RWPE2 (cell line): Measurements from ENCODE around the gene NLRC5.

ENCODE experiments used
- ATAC-seq: fragments of 200-7000 bp; cut with Tn5 transposase; 3 replicates; pipeline ENCODE4 v1.9.1; 2021; ENCODE audit warnings: low read depth
- DNase-seq: peaks from one replicate; pipeline ENCODE4 v3.0.0-alpha.2; 2020; ENCODE audit warnings: low spot score
- H3K27ac ChIP-seq: fragments of 450-650 bp; 2 replicates; pipeline ENCODE4 v1.5.1; 2017; ENCODE audit warnings: mild to moderate bottlenecking; ENCODE audit not compliant: poor library complexity, severe bottlenecking
- H3K27me3 ChIP-seq: fragments of 250-450 bp; sonication (Bioruptor Pico); 2 replicates; pipeline ENCODE4 v1.5.1; 2021; ENCODE audit warnings: mild to moderate bottlenecking, moderate library complexity; ENCODE audit not compliant: insufficient read depth, poor library complexity, severe bottlenecking
- H3K36me3 ChIP-seq: fragments of 250-450 bp; sonication (Bioruptor Pico); 2 replicates; pipeline ENCODE4 v1.5.1; 2020; ENCODE audit warnings: low read depth, mild to moderate bottlenecking, moderate library complexity
- H3K4me1 ChIP-seq: fragments of 250-450 bp; sonication (Bioruptor Pico); 2 replicates; pipeline ENCODE4 v1.5.1; 2021; ENCODE audit warnings: mild to moderate bottlenecking, moderate library complexity; ENCODE audit not compliant: insufficient read depth, poor library complexity, severe bottlenecking
- H3K4me3 ChIP-seq: fragments of 250-450 bp; sonication (Bioruptor Pico); 2 replicates; pipeline ENCODE4 v1.5.1; 2021; ENCODE audit warnings: mild to moderate bottlenecking, moderate library complexity; ENCODE audit not compliant: severe bottlenecking
- H3K9me3 ChIP-seq: fragments of 250-450 bp; sonication (Bioruptor Pico); 2 replicates; pipeline ENCODE4 v1.5.1; 2021; ENCODE audit warnings: mild to moderate bottlenecking, moderate library complexity; ENCODE audit not compliant: severe bottlenecking
- CTCF ChIP-seq: fragments of 450-650 bp; IDR thresholded peaks from one replicate; pipeline ENCODE4 v1.5.1; 2017; ENCODE audit warnings: mild to moderate bottlenecking, moderate library complexity; ENCODE audit not compliant: poor library complexity, severe bottlenecking

NLRC5 gene

GRCh38 chr16:57031156-57031555 lies 41.8 kb downstream of the NLRC5 start:
- Histone ChIP-seq H3K36me3 (no peaks in the 10 kb centered on the region), H3K4me1 (peaks cover 9% of the 10 kb centered on the region), H3K27ac (no peak overlapping the region), H3K4me3 (no peak overlapping the region), H3K27me3 (no peaks in the 10 kb centered on the region), H3K9me3 (no peaks in the 10 kb centered on the region)
- DNase-seq (no peak), ATAC-seq (no peak)
- no peak for TF ChIP-seq CTCF

GRCh38 chr16:57032346-57032745 lies 43.0 kb downstream of the NLRC5 start:
- no peak for TF ChIP-seq CTCF
- no peak for DNase-seq

GRCh38 chr16:57032931-57033330 lies 43.6 kb downstream of the NLRC5 start:
- no peak overlapping the region for H3K27ac ChIP-seq
- ATAC-seq (no peak), DNase-seq (no peak)
- H3K36me3 ChIP-seq, result no peaks in the 10 kb centered on the region
- H3K4me1 ChIP-seq, result peaks cover 9% of the 10 kb centered on the region
- no peak overlapping the region for H3K4me3 ChIP-seq
- H3K27me3 ChIP-seq, result no peaks in the 10 kb centered on the region
- TF ChIP-seq CTCF, result no peak
- no peaks in the 10 kb centered on the region for H3K9me3 ChIP-seq

More at GRCh38 chr16:57032346-57032745, 43.0 kb downstream of the NLRC5 start:
- no peak for ATAC-seq
- no peak overlapping the region for H3K27ac ChIP-seq
- H3K4me1 ChIP-seq, result peaks cover 9% of the 10 kb centered on the region
- no peaks in the 10 kb centered on the region for H3K36me3 ChIP-seq
- H3K4me3 ChIP-seq, result no peak overlapping the region
- H3K9me3 ChIP-seq, result no peaks in the 10 kb centered on the region
- H3K27me3 ChIP-seq, result no peaks in the 10 kb centered on the region

GRCh38 chr16:57036315-57036714 lies 47.0 kb downstream of the NLRC5 start:
- peaks cover 4% of the 10 kb centered on the region for H3K9me3 ChIP-seq
- peaks cover under 1% of the 10 kb centered on the region for H3K4me1 ChIP-seq
- no peaks in the 10 kb centered on the region for H3K36me3 ChIP-seq

More at GRCh38 chr16:57036315-57036714, 47.0 kb downstream of the NLRC5 start:
- ATAC-seq (no peak), DNase-seq (no peak)
- Histone ChIP-seq H3K4me3 (no peak overlapping the region), H3K27ac (no peak overlapping the region), H3K27me3 (no peaks in the 10 kb centered on the region)
- no peak for TF ChIP-seq CTCF
